GM13977 (cell line): Measurements from ENCODE around the gene PIRT.

Source experiments
- DNase-seq: peaks from one replicate; pipeline ENCODE4 v3.0.0; 2012; ENCODE audit warnings: low spot score
- CTCF ChIP-seq: IDR thresholded peaks from 2 replicates; pipeline ENCODE4 v1.5.1; 2012; ENCODE audit warnings: mild to moderate bottlenecking, control low read depth; ENCODE audit not compliant: insufficient read depth; ENCODE audit errors: extremely low read depth, missing control alignments
- in situ Hi-C: fragments of 300-500 bp; cut with MboI; formaldehyde crosslinking; loops from one replicate; pipeline ENCODE4 v1.12.0; 2022; ENCODE audit warnings: low sequenced_read_pairs, low pct_unique_long_range_greater_than_20kb, mixed read lengths, inconsistent platforms; ENCODE audit not compliant: unreplicated experiment

The PIRT gene

GRCh38 chr17:10837921-10838320 lies at the start of gene PIRT:
Gene PIRT, minus strand, starts transcription at chr17:10838087. Its CDS starts 12,442 bp downstream, at chr17:10825645.
- DNase-seq = no peak
- TF ChIP-seq CTCF = no peak
- in situ Hi-C loops = no loop called here

DNA sequence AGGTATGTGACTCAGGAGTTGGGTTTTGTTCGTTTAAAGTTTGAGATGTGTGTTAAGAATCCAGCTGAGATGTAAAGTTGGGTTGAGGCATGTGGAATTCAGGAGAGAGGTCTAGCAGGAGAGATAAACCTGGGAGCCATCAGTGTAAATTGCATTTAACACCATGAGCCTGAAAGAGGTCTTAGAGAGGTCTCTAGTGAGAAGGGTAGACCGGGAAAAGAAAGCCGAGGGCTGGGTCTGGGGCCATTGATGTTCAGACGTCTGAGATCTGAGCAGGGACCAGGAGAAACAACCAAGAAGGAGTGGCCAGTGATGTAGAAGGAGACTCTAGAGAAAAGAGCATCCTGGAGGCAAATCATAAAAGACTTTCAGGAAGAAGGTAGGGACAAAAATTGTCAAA lies 44.1 kb upstream of the PIRT start:
- no peak for DNase-seq
- TF ChIP-seq CTCF = no peak
- in situ Hi-C loops = no loop called here

- in situ Hi-C loops = no loop called here
- peak; percentile 23 for TF ChIP-seq CTCF
- no peak for DNase-seq
Observed at GRCh38 chr17:10879190-10879836, 41.4 kb upstream of the PIRT start.

DNA sequence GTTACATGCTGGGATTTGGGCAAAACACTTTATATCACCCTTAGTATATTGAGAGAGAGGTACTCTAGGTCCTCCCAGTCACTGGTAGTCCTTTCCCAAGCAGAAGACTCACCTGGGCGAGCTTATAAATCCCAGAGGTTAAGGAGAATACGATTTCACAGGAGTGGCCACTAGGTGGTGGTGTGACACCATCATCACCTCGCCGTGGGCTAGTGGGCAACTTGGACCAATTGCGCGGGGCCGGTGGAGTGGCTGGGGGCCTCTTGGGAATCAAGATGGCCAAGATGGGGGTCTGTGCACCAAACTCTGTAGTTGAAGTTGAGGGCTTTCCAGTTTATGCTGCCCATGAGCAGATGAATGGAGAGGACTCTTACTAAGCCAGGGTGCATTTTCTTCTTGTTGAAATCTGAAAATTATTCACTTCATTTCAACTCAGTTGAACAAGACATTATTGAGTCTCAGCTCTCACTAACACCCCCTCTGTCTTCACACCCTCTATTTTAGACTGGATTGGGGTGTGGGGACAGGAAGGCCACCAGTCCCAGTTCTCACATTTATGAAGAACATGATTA lies 38.2 kb upstream of the PIRT start:
- peak; percentile 30 for DNase-seq
- peak; percentile 73 for TF ChIP-seq CTCF
- in situ Hi-C loops = no loop called here

DNA sequence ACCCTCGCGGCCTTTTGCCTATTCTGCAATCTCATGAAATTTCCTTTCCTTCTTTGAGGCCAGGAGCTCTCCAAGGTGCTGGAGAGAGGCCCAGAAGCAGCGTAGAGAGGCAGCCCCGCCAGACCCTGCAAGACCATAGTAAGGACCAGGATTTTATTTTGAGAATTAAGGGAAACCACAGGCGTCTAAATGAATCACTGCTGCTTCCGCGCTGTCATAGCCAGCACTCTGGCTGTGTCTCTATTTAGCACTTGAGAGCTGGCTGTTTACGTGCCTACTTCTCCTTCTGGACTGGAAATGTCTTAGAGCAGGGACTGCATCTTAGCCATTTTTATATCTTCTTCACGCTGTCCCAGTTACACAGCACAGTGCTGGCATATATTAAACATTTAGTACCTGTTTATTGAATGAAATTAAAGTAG lies 37.6 kb upstream of the PIRT start:
- in situ Hi-C loops = no loop called here
- peak; percentile 10 for DNase-seq
- TF ChIP-seq CTCF = no peak

- no peak for TF ChIP-seq CTCF
- DNase-seq = no peak
- in situ Hi-C loops = no loop called here
Observed at GRCh38 chr17:10871914-10872313, 34.0 kb upstream of the PIRT start.
